Measurements from ENCODE around the gene HS3ST1.

Gene HS3ST1

DNA sequence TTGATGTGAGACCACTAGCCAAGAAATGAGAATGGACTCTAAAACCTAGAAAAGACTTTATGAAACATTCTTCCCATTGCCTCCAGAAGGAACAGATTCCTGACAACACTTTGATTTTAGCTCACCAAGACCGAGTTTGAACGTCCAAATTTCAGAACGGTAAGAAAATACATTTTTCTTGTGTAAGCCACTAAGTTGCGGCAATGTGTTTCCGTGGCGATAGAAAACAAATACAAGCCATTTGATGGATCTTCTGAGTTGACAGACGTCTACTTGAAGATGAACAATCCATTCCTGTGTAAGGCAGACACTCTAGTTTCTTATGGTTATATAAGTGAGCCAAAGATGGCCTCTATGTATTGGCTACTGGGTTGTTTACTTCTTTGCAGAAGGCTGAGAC lies 52.5 kb downstream of the HS3ST1 start:
- ChIA-PET CTCF (no interaction called here), POLR2A (no interaction called here)
- DNase-seq (ENCODE audit: low read depth, low spot score) = no peak
- no peak overlapping the region for H3K4me3 ChIP-seq (ENCODE audit: low read depth, low read length)
- TF ChIP-seq CTCF (IDR thresholded peaks at IDR 0.05; ENCODE audit: insufficient read depth, low read length, missing control alignments) = no peak

- TF ChIP-seq CTCF (IDR thresholded peaks at IDR 0.05; ENCODE audit: insufficient read depth, low read length, missing control alignments) = no peak
- no peak for DNase-seq (ENCODE audit: low read depth, low spot score)
- POLR2A ChIA-PET = no interaction called here
- CTCF ChIA-PET = no interaction called here
- no peak overlapping the region for H3K4me3 ChIP-seq (ENCODE audit: low read depth, low read length)
Measured at GRCh38 chr4:11368701-11369115, 60.0 kb downstream of the HS3ST1 start.

GRCh38 chr4:11367371-11367770 lies 61.3 kb downstream of the HS3ST1 start:
- DNase-seq (ENCODE audit: low read depth, low spot score) = no peak
- no peak overlapping the region for H3K4me3 ChIP-seq (ENCODE audit: low read depth, low read length)
- ChIA-PET POLR2A (no interaction called here), CTCF (no interaction called here)
- TF ChIP-seq CTCF (IDR thresholded peaks at IDR 0.05; ENCODE audit: insufficient read depth, low read length, missing control alignments) = no peak

DNA sequence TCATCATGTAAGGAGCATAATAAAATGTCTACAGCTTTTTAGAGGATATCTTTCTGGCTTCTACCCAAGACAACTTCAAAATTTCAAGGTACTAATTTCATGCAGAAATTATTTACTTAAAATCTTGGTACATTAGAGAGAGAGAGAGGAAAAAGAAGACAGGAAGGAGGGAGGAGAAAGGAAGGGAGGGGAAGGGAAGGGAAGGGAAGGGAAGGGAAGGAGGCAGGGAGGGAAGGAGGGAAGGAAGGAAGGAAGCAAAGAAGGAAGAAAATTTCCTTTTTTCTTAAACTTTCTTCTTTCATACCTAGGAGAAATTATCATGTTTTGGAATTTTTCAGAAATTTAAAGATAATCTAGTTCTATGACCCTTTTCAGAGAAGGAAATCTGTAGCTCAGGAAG lies 61.8 kb downstream of the HS3ST1 start:
- POLR2A ChIA-PET = no interaction called here
- no peak overlapping the region for H3K4me3 ChIP-seq (ENCODE audit: low read depth, low read length)
- CTCF ChIA-PET = no interaction called here
- DNase-seq (ENCODE audit: low read depth, low spot score) = no peak
- TF ChIP-seq CTCF (IDR thresholded peaks at IDR 0.05; ENCODE audit: insufficient read depth, low read length, missing control alignments) = no peak

DNA sequence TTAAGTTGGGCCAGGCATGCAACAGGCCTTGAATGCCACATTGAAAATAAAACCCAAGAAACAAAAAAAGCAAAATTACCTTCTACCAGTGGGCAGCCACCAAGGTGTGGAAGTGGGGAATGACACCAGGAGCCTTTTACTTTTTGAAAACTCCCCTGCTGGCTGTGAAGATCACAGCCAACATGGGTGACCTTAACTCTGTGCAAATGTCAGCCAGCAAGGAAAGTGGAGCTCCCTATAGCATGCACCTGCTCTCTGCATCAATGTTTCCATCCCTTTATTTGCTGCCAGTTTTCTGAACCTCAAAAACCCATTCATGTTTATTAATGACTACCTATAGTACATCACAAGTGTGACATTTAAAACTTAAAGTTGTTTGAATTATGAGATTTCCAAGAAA lies 63.7 kb downstream of the HS3ST1 start:
- no peak for TF ChIP-seq CTCF (IDR thresholded peaks at IDR 0.05; ENCODE audit: insufficient read depth, low read length, missing control alignments)
- POLR2A ChIA-PET = no interaction called here
- DNase-seq (ENCODE audit: low read depth, low spot score) = no peak
- CTCF ChIA-PET = no interaction called here
- no peak overlapping the region for H3K4me3 ChIP-seq (ENCODE audit: low read depth, low read length)

GRCh38 chr4:11359591-11359990 lies 69.1 kb downstream of the HS3ST1 start:
- no peak for TF ChIP-seq CTCF (IDR thresholded peaks at IDR 0.05; ENCODE audit: insufficient read depth, low read length, missing control alignments)
- CTCF ChIA-PET = no interaction called here
- no peak for DNase-seq (ENCODE audit: low read depth, low spot score)
- POLR2A ChIA-PET = no interaction called here
- no peak overlapping the region for H3K4me3 ChIP-seq (ENCODE audit: low read depth, low read length)
